HepG2 (cell line): ENCODE measurements around the gene ADGRL3. TPM values are rescaled to one million over a fixed set of nuclear protein-coding genes. Genes with fewer than 3 reads are reported as not detected.

Source experiments
- ATAC-seq: fragments of 200-7000 bp; cut with Tn5 transposase; 3 replicates; pipeline ENCODE4 v1.9.1; 2020; ENCODE audit warnings: mild to moderate bottlenecking, moderate library complexity
- BruUV-seq: library from RNA; stranded (reverse); fragments of 400-500 nt; replicated peaks from 2 replicates; lab custom pipeline; 2021; lab: Mats Ljungman, UMichigan
- CTCF ChIA-PET: fragments of 300-600 bp; formaldehyde crosslinking; extraction: SDS; loops from one replicate; lab custom pipeline; 2021; ENCODE audit warnings: low total read pairs, inconsistent platforms, low intra/inter-chr PET ratio; lab: Yijun Ruan, JAX
- POLR2A ChIA-PET: fragments of 350-600 bp; sonication (Branson Sonifier 250); formaldehyde crosslinking; loops from one replicate; lab custom pipeline; 2020; ENCODE audit warnings: antibody characterized with exemption, inconsistent platforms; lab: Yijun Ruan, JAX
- DNase-seq: peaks from one replicate; pipeline ENCODE4 v3.0.0-alpha.2; 2015; ENCODE audit warnings: low spot score
- FAIRE-seq: peaks from 3 replicates; lab custom pipeline; 2011; peaks lifted over from hg19 to GRCh38; lab: Jason Lieb, UNC
- H2AFZ ChIP-seq: one replicate; pipeline ENCODE4 v1.6.1; 2011; ENCODE audit warnings: low read length, inconsistent platforms
- H3K27ac ChIP-seq: fragments of 300-600 bp; 3 replicates; pipeline ENCODE4 v1.8.0; 2011; ENCODE audit warnings: mixed run types, mild to moderate bottlenecking, mixed read lengths, low read length, inconsistent platforms; ENCODE audit not compliant: insufficient read depth; ENCODE audit errors: extremely low read length
- H3K27me3 ChIP-seq, 2 experiments: fragments of 200-600 bp in 1 of 2; 2 replicates in 1 of 2; 3 replicates in 1 of 2; pipeline versions ENCODE4 v1.6.0 to v1.8.0; 2011; ENCODE audit warnings: low read length in 2 of 2, mild to moderate bottlenecking in 2 of 2, moderate library complexity in 2 of 2, inconsistent platforms in 1 of 2; ENCODE audit not compliant: insufficient read depth in 2 of 2, control insufficient read depth in 1 of 2
- H3K36me3 ChIP-seq, 2 experiments: fragments of 200-600 bp in 1 of 2; replicated peaks in 1 of 2; 2 replicates in 1 of 2; 3 replicates in 1 of 2; pipeline versions ENCODE4 v1.5.1 to v1.8.0; 2011; ENCODE audit warnings: low read length in 2 of 2, inconsistent platforms in 1 of 2; ENCODE audit not compliant: insufficient read depth in 2 of 2, control insufficient read depth in 1 of 2
- H3K4me1 ChIP-seq: 2 replicates; pipeline ENCODE4 v1.5.1; 2012; ENCODE audit warnings: low read length, inconsistent platforms; ENCODE audit not compliant: insufficient read depth
- H3K4me2 ChIP-seq: 2 replicates; pipeline ENCODE4 v1.6.0; 2011; ENCODE audit warnings: low read depth, low read length, inconsistent platforms
- H3K4me3 ChIP-seq, 3 experiments: fragments of 200-600 bp in 1 of 3; sonication (generic), shearing (Covaris generic) in 1 of 3; replicated peaks in 1 of 3; 2 replicates each; pipeline ENCODE4 v1.5.1; 2011 to 2016; ENCODE audit warnings: low read length in 3 of 3, inconsistent platforms in 2 of 3, low read depth in 2 of 3, mild to moderate bottlenecking in 2 of 3, control low read depth in 1 of 3, mixed read lengths in 1 of 3; ENCODE audit not compliant: insufficient read depth in 1 of 3
- H3K79me2 ChIP-seq: one replicate; pipeline ENCODE4 v1.6.1; 2011; ENCODE audit warnings: low read length, inconsistent platforms; ENCODE audit not compliant: insufficient read depth
- H3K9ac ChIP-seq: 2 replicates; pipeline ENCODE4 v1.6.0; 2011; ENCODE audit warnings: mild to moderate bottlenecking, low read depth, low read length, inconsistent platforms; ENCODE audit not compliant: insufficient read depth
- H3K9me3 ChIP-seq: 2 replicates; pipeline ENCODE4 v1.5.1; 2012; ENCODE audit warnings: mild to moderate bottlenecking, low read length
- H4K20me1 ChIP-seq: 2 replicates; pipeline ENCODE4 v1.6.0; 2011; ENCODE audit warnings: inconsistent platforms, mild to moderate bottlenecking, low read length, moderate library complexity; ENCODE audit not compliant: insufficient read depth
- ATF3 ChIP-seq: sonication (generic); formaldehyde crosslinking; IDR thresholded peaks from 2 replicates; pipeline ENCODE4 v1.4.0; 2020; ENCODE audit warnings: missing genetic modification reagents
- ATM ChIP-seq: fragments of 450-650 bp; IDR thresholded peaks from 2 replicates; pipeline ENCODE4 v1.7.1; 2017; ENCODE audit warnings: mild to moderate bottlenecking, borderline replicate concordance
- FOXK1 ChIP-seq: sonication (generic); formaldehyde crosslinking; IDR thresholded peaks from 2 replicates; pipeline ENCODE4 v1.4.0; 2020; ENCODE audit warnings: low read depth, missing genetic modification reagents, borderline replicate concordance
- HNF4A ChIP-seq: sonication (generic); formaldehyde crosslinking; IDR thresholded peaks from 2 replicates; pipeline ENCODE4 v1.4.0; 2020; ENCODE audit warnings: missing genetic modification reagents
- KLF9 ChIP-seq: IDR thresholded peaks from 2 replicates; pipeline ENCODE4 v1.6.1; 2016; ENCODE audit warnings: low read depth
- MATR3 ChIP-seq: sonication (generic); formaldehyde crosslinking; IDR thresholded peaks from 2 replicates; pipeline ENCODE4 v1.4.0; 2020; ENCODE audit warnings: missing genetic modification reagents
- PLSCR1 ChIP-seq: sonication (generic); formaldehyde crosslinking; IDR thresholded peaks from 2 replicates; pipeline ENCODE4 v1.5.0; 2020; ENCODE audit warnings: missing genetic modification reagents, mild to moderate bottlenecking, borderline replicate concordance
- RAD51 ChIP-seq: fragments of 450-650 bp; IDR thresholded peaks from 2 replicates; pipeline ENCODE4 v1.6.1; 2016; ENCODE audit warnings: borderline replicate concordance
- RORA ChIP-seq: sonication (generic); formaldehyde crosslinking; IDR thresholded peaks from 2 replicates; pipeline ENCODE4 v1.5.0; 2020; ENCODE audit warnings: mild to moderate bottlenecking, missing genetic modification reagents, moderate library complexity
- ZFP1 ChIP-seq: IDR thresholded peaks from 2 replicates; pipeline ENCODE4 v1.6.1; 2016
- ZFP37 ChIP-seq: sonication (generic); formaldehyde crosslinking; IDR thresholded peaks from 2 replicates; pipeline ENCODE4 v1.4.0; 2020; ENCODE audit warnings: missing genetic modification reagents, borderline replicate concordance
- ZNF20 ChIP-seq: sonication (generic); formaldehyde crosslinking; IDR thresholded peaks from 2 replicates; pipeline ENCODE4 v1.4.0; 2020; ENCODE audit warnings: mild to moderate bottlenecking, moderate library complexity, missing genetic modification reagents
- ZNF234 ChIP-seq: sonication (generic); formaldehyde crosslinking; conservative IDR thresholded peaks from 2 replicates; pipeline ENCODE4 v1.5.1; 2020; ENCODE audit warnings: mild to moderate bottlenecking, missing genetic modification reagents
- ZNF260 ChIP-seq: sonication (generic); formaldehyde crosslinking; IDR thresholded peaks from 2 replicates; pipeline ENCODE4 v1.4.0; 2020; ENCODE audit warnings: missing genetic modification reagents, low read depth, mild to moderate bottlenecking, borderline replicate concordance
- ZNF281 ChIP-seq: sonication (generic); formaldehyde crosslinking; IDR thresholded peaks from 2 replicates; pipeline ENCODE4 v1.4.0; 2020; ENCODE audit warnings: missing genetic modification reagents, borderline replicate concordance
- ZNF513 ChIP-seq: sonication (generic); formaldehyde crosslinking; conservative IDR thresholded peaks from 2 replicates; pipeline ENCODE4 v1.5.0; 2020; ENCODE audit warnings: missing genetic modification reagents
- in situ Hi-C: cut with HindIII; loops from 2 replicates; pipeline ENCODE4 v1.10.0; 2017; ENCODE audit warnings: low pct_unique_long_range_greater_than_20kb; ENCODE audit not compliant: extremely low pct_ligation_motif_present
- intact Hi-C: fragments of 100-400 bp; cut with micrococcal nuclease; formaldehyde crosslinking; loops from one replicate; pipeline ENCODE4 v1.10.0; 2022; ENCODE audit not compliant: unreplicated experiment
- polyA plus RNA-seq, 8 experiments: library from polyadenylated mRNA; depleted of rRNA in 3 of 8; stranded (reverse) in 7 of 8; unstranded in 1 of 8; fragments of >200 nt; fragmentation: Illumina TruSeq in 4 of 8; extraction: Trizol in 4 of 8; gene quantifications; 2 replicates each; pipeline versions ENCODE4 v1.2.1 to v1.2.3, GENCODE V29; 2011 to 2016; ENCODE audit warnings: low read depth in 4 of 8, missing spikeins in 1 of 8, mixed read lengths in 1 of 8; ENCODE audit not compliant: insufficient read depth in 1 of 8
- total RNA-seq, 5 experiments: library from RNA; depleted of rRNA; stranded (reverse); fragments of >200 nt; fragmentation: Illumina TruSeq; extraction: Trizol; gene quantifications; 2 replicates each; pipeline ENCODE4 v1.2.3, GENCODE V29; 2016; ENCODE audit warnings: low read depth in 1 of 5

ADGRL3 gene
- total and polyA plus RNA-seq, 2 of the 13 experiments (the other 11 are each of a cell fraction or from before 2014, with no cell fraction given), result 0.04 to 0.05 TPM

DNA sequence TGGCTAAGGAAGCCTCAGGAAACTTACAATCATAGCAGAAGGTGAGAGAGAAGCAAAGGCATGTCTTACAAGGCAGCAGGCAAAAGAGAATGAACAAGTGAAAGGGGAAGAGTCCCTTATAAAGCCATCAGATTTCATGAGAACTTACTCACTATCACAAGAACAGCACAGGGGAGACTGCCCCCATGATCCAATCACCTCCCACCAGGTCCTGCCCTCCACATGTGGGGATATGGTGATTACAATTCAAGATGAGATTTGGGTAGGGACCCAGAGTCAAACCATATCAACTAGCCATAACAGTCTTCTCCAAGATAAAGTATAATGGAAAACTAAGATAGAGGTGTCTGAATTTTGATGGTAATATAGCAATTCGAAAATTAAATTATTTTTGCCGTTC is 534.3 kb downstream of the ADGRL3 start (continued):
- TF ChIP-seq ATM, result no peak
- TF ChIP-seq MATR3 (CRISPR knock-in tag), result no peak
- no peak for TF ChIP-seq ZNF20 (CRISPR knock-in tag)
- TF ChIP-seq RAD51, result no peak
- no peak for TF ChIP-seq ZNF281
- no peak for TF ChIP-seq ZFP1 (CRISPR knock-in tag)
- TF ChIP-seq ATF3 (CRISPR knock-in tag), result no peak
- TF ChIP-seq PLSCR1 (CRISPR knock-in tag), result no peak
- TF ChIP-seq ZFP37 (CRISPR knock-in tag), result no peak

DNA sequence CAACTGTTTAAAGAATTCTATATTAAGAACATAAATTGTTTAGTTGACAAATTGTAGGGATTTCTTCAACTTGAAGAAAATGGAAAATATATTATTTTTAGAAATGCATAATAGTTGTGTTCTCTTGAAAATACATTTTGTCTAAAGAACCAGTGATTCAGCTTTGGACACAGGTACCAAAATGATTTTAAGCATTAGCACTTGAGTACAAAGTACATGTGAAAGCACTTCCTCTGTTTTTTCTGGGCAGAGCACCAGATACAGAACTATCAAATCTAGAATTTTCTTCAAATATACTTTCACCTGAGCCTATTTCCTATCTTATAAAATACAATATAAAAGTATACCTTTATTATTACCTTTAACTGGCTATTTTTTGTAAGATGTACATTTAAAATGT is 539.8 kb downstream of the ADGRL3 start:
- no peak overlapping the region for H3K4me3 ChIP-seq
- in situ Hi-C loops, result no loop called here
- no peaks in the 10 kb centered on the region for H3K79me2 ChIP-seq
- H2AFZ ChIP-seq, result no peak overlapping the region
- DNase-seq (no peak), ATAC-seq (no peak), FAIRE-seq (no peak)
- CTCF ChIA-PET, result no interaction called here
- H3K4me1 ChIP-seq, result no peaks in the 10 kb centered on the region
- H3K27ac ChIP-seq, result no peak overlapping the region
- POLR2A ChIA-PET, result no interaction called here
- TF ChIP-seq ZNF513 (CRISPR knock-in tag), result no peak
- no peak for TF ChIP-seq ZNF234 (CRISPR knock-in tag)
- TF ChIP-seq KLF9, result no peak
- TF ChIP-seq RORA (CRISPR knock-in tag), result no peak
- no peak for TF ChIP-seq FOXK1 (CRISPR knock-in tag)
- no peak for TF ChIP-seq ZNF260 (CRISPR knock-in tag)
- no peak for TF ChIP-seq HNF4A
- H3K36me3 ChIP-seq, result no peaks in the 10 kb centered on the region
- no peak overlapping the region for H3K4me2 ChIP-seq
- no peaks in the 10 kb centered on the region for H3K27me3 ChIP-seq
- no peak overlapping the region for H3K9ac ChIP-seq
- no peaks in the 10 kb centered on the region for H3K9me3 ChIP-seq
- intact Hi-C loops, result no loop called here
- no TSS peak for BruUV-seq
- no peaks in the 10 kb centered on the region for H4K20me1 ChIP-seq
